ENCODE results near the gene RAB43.

- TF ChIP-seq ZNF76 (tag by site-specific recombination; IDR thresholded peaks at IDR 0.05; ENCODE audit: borderline replicate concordance, low read depth) (no peak), ZBTB49 (tag by site-specific recombination; IDR thresholded peaks at IDR 0.05; ENCODE audit: low read depth) (no peak), ZNF274 (IDR thresholded peaks at IDR 0.05; ENCODE audit: low read length) (no peak), ZNF274 (tag by site-specific recombination; IDR thresholded peaks at IDR 0.05; ENCODE audit: borderline replicate concordance) (no peak), ZNF114 (tag by site-specific recombination; IDR thresholded peaks at IDR 0.05) (no peak)
These were observed 42.9 kb upstream of the RAB43 start for GRCh38 chr3:129164500-129164899.
